NCI-H128 (cell line): ENCODE results near the gene PALLD.

ENCODE experiments used
- DNase-seq: peaks from one replicate; lab custom pipeline; 2025; ENCODE audit not compliant: unreplicated experiment; lab: John Stamatoyannopoulos, UW

PALLD gene

DNA sequence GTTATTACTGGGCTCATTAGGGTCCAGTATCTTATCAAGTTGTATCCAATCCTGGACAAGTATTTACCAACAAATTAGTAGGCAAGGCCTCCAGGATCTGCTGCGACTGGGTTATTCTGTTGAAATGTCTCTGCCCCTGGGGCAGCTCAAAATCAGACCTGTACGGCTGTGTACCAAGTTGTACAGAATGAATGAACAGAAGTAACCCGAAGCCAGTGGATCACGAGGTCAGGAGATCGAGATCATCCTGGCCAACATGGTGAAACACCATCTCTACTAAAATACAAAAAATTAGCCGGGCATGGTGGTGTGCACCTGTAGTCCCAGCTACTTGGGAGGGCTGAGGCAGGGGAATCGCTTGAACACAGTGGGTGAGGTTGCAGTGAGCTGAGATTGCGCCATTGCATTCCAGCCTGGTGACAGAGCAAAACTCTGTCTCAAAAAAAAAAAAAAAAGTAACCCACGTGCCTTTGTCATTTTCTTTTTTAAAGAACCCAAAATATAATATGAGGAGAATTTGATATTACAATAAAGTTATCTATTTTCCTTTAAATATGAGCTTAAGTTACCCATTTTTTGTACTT is 385.9 kb downstream of the PALLD start:
- no peak for DNase-seq

DNA sequence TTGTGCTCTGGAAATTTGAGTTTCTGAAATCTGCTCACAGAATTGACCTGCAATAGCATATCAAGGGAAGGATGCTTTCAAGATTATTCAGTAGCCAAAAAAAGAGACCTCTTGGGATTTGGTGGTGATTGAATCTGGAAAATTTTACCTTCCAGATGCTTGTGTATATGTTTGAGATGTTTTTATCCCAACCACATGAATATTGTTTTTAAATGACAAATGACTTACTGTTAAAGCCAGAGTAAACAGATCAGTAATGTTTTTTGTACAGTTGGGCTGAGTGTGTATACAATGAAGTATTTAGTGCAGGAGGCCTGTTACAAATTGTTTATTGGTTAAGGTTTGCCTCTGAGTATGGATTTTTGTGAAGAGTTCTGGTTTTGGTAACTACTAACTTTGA is 386.7 kb downstream of the PALLD start:
- DNase-seq: no peak

DNA sequence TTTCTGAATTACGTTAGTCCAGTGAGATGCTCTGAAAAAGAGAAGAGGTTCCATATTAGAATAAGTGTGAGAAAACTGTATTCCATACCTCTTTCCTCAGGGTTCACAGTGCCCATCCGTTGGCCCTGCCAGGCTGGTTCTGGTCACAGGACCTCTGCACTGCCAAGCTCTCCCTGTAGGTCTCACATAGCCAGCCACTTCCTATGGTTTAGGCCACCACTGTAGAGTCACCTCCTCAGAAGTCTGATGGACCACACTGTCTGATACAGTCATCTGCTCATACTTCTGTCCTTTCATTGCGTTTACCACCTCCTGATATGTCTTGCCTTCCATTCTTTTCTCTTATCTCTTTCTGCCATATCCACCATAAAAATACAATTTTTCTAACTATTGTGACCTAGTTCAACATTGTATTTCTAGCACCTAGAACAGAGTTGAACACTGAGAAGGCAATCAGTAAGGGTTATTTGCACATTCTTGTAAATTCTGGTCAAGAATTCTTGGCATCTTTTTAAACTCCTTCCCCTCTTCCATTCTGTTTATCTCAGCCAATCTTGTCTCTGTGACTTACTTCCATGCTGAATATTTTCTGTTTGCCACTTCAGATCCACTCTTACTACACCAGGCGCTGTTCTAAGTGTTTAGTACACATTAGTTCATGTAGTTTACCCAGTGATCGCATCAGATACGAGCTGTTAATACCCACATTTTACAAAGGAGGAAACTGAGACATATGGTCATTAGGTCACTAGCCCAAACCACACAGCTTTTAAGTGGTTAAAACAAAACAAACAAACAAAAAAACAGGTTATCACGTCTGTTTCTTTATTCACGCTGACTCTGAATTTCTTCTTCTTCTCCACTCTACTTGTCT is 387.6 kb downstream of the PALLD start:
- no peak for DNase-seq

DNA sequence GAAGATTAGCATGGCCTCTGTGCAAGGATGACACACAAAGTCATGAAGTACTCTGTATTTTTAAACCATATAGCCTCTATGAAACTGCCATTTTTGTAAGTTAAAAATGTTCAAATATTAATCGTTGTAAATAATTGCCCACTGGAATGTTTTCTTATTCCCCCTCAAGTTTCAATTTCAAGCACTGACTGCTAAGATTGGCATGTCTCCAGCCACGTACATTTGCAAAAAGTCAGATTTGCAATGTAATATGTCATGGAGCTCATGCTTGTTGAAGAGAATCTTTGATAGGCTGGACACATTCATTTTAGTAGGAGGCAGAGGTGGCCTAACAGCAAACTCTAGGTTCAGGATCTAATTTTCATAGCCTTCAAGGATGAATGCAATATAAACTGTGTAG is 388.5 kb downstream of the PALLD start:
- no peak for DNase-seq

DNA sequence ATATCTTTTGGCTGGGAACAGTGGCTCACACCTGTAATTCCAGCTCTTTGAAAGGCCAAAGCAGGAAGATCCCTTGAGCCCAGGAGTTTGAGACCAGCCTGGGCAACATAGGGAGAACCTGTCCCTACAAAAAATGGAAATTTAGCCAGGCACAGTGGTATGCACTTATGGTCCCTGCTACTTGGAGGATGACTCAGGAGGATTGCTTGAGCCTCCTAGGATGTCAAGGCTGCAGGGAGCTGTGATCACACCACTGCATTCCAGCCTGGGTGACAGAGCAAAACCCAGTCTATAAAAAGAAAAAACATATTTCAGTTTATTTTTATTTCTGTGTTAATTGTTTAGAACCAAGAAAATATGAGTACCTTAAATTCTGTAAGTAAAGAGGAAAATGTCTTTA is 389.5 kb downstream of the PALLD start:
- no peak for DNase-seq

DNA sequence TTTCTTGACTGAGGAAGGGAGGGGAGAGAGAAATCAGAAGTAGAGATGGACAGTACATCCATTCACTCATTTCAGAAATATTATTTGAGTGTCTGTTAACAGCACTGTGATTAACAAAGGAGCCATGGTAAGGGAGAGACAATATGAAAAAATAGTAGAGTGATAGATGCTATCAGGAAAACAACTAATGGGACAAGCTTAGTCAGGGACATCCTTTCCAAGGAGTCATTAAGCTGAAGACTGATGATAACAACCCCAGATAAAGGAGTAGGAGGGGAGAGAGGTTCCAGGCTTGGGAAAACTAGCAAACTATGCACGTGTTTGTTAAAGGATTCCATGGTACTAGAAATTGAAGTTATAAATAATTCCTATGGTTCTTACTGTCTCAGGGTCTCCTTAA is 391.0 kb downstream of the PALLD start:
- no peak for DNase-seq

DNA sequence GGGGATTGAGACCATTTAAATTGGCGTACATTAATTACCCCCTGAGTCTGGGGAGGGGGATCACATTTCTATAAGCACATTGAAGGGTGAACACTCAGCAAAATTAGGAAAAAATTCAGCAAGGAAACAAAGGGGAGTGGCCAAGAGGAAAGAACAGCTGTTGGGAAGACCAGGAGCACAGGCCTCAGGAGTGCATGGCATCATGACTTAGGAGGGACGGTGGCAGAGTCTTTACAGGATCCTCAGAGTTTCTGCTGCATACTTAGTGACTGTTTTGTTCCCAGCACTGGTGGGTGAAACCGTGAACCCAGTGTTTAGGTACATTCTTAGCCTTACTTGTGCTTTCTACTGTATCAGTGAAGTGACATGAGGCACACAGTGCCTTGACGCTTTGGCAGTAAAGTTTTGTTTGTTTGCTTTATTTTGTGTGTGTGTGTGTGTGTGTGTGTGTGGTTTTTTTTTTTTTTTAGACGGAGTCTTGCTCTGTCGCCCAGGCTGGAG is 391.9 kb downstream of the PALLD start:
- DNase-seq: no peak

DNA sequence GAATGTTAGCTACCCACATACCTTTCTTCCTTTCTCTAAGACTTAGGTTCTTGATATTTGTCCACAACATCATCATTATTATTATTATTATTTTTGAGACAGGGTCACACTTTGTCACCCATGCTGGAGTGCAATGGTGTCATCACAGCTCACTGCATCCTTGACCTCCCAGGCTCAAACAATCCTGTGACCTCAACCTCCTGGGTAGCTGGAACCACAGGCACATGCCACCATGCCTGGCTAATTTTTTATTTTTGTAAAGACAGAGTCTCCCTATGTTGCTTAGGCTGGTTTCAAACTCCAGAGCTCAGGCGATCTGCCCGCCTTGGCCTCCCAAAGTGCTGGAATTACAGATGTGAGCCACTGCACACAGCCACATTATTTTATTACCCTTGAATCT is 394.2 kb downstream of the PALLD start:
- DNase-seq: no peak

DNA sequence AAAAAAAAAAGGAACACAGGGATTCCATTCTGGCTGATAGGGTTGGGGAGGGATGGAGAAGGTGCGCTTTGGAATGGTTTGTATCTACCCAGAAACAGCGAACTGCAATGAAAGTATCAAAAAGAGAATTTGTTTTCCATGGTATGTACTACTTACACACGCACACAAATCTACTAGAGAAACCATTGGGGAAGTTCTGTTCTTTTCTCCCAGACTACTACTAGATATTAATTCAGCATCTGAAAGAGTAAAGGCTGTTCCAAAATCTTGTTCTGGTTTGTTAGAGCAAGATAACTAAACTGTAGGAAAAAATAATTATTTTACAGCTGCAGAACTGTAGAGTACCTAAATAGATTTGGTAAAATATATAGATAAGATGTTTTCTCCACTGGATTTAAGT is 394.8 kb downstream of the PALLD start:
- no peak for DNase-seq

DNA sequence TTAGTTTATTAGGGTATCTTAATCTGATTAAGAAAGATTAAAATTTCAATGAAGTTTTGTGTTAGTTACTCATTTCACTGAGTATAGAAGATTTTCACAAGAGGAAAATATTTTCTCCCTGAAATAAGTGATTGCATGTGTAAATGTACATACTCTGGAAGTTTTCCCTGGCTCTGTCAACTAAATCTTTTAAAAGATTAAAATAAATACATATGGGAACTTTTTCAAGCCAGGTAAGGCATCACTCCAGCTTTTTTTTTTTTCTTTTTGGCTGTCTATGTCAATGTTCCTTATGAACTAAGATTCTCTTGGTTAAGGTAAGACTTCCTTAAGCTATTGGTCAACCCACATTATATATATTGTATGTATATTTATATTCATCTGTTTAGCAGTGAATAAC is 395.6 kb downstream of the PALLD start:
- no peak for DNase-seq

DNA sequence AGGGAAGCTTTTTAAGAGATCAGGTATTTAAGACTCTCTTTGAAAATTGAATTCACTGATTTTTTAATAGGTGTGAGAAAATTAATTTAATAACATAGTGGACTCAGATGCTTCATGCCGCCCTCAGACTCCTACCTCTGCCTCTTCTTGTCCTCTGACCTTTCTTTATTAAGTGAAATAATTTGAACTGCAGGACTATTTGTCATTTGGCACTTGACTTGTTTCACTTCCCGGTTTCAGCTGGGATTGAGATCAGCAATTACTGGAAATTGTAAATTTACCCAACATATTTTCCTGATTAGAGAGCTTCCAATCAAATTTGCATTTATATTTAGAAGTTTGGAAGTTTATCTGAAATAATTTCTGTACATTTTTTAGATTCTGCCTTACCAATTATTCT is 396.4 kb downstream of the PALLD start:
- DNase-seq: no peak

DNA sequence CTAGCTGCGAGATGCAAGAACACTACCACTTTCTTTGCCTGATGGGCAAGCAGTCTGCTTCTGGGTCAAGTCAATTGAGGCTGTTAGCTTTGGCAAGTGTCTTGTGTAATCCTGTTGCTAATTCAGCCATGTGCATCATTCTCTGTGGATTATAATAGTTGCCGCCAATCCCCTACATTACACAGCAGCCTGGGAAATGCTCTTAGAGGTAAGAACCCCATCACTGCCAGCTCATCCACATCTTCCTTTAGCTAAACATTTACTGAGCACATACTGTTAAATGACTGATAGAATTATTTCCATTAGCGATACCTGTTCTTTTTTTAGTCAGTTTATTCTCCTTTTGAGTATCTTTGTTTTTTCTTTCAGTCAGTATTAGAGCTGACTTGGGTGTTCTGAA is 397.0 kb downstream of the PALLD start:
- no peak for DNase-seq

DNA sequence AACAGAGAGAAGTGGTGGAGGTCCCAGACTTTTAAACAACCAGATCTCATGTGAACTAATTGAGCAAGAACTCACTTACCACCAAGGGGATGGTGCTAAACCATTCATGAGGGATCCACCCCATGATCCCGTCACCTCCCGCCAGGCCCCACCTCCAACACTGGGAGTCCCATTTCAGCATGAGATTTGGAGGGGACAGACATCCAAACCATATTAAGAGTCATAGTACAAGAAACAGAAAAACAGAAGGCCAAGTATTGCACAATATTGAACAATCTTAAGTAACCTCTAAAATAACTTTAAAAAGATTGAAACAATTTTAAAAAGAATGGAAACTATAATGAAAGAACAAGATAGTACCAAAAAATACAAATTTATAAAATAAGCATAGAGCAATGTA is 403.2 kb downstream of the PALLD start:
- DNase-seq: no peak

DNA sequence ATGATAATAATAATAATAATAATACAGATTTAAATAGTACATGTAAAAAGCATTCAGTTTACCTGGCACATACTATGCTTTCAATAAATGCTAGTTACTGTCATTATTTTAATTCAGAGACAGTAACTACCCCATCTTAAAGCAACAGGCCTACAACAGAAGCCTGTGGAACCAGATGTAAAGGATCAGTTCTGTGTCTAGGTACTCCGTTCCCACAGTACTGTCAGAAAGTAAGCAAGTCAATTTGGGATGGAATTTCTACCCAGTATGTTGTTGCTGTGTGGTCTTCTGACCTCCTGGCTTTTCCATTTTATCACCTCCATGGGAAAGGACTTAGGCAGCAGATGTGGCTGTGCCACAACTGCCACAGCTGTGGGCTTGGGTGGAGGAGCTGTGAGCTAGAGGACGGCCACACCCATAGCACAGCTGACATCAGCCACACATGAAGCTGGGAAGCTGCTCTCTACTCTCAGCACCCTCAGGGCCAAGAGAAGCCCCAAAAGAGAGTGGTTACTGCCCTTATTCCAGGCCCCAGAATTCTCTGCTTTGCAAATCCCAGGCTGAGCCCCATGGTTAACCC is 410.4 kb downstream of the PALLD start:
- no peak for DNase-seq

DNA sequence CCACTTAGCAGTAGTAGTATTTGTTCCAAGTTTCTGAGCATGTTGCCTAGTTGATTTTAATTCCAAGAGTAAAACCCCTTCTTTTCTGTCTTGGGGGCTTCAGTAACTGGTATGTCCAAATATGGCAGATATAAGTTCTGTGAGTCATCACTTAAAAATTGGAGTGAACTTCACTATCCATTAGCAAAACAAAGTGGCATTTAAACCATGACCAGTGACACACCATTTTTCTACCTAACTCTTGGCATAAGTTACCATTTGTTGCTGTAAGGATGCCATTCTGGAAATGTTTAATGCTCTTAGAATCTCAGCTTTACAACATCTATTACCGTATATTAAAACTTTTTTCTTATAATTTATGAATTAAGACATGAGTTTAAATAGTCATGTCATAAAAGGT is 411.2 kb downstream of the PALLD start:
- DNase-seq: no peak

DNA sequence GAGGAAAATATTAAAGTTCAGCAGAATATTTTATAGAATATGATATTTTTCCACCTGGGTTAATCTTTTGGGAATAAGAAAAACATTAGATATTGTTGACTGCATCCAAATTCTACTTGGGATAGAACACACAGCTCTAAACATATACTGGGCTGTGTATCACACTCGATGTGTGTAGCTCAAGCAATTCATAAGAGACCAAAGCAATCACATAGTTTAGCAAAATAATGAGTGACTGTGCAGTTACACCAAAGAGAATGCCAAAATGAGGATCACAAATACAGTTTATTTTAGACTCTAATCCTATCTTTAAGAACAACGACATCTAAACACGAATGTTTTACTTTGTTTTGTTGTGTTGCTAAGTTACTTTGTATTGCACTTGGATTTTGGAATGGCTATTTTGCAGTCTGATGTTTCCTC is 412.0 kb downstream of the PALLD start:
- DNase-seq: no peak

DNA sequence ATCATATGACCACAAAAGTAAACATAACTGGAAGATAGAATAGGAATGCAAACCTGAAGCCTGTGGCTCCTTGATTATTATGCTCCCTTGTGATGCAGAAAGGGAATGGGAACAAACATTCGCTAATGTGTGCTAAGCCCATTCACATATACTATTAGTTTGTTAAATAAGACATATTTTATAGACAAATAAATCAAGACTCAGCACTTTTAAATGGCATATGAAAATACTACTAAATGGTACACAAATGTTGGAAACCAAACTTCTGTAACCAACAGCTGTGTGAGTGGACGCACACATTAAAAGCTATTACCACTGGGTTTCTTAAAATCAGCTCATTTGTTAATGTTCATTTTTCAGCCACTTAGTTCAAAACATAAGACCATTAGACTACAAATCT is 417.2 kb downstream of the PALLD start:
- no peak for DNase-seq

DNA sequence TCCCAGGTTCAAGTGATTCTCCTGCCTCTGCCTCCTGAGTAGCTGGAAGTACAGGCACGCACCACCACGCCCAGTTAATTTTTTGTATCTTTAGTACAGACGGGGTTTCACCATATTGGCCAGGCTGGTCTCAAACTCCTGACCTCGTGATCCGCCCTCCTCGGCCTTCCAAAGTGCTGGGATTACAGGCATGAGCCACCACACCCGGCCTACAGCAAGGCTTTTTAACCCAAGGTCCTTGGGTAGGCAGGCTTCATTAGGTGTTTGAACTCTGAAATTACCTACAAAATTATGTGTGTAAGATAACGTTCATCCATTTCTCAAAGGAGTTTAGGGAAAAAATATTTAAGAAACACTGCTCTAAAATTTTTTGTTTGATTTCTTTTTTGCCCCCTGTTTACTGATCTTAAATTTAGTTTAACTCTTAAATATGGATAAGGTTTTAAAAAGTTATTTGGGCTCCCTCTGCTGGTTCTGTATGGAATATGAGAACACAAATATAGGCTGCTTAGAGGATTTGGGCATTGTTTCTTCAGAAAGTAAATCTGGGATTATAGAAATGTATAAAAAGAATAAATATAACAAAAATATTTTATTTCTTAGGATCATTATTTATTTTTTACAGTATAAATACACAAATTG is 420.4 kb downstream of the PALLD start:
- peak; percentile 6 for DNase-seq

DNA sequence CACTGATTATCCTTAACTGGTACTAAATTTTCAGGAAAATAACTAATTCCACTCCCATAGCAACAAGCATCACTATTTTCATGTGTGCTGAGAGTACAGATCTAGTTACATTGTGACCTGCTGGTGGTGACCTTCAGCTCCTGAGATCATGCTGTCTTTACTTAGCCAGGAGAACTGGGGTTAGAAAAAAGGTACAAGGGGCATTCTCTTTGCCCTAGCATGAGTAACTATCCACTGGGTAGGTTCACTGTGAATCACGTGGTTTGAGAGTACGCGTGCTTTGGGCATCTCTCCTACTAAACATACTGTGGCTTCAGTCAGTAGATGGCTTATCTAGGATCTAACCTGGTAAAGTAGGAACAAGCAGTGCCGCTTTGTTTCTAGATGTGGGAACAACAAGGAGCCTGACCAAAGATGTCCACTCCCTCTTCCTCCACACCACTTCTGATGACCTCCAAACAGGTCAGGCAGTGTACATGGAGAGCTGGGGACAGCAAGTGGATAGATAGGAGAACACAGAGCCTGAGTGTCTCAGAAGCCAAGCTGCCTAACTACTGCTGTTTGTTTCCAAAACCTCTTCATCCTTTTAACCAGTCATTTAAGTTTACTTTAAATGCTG is 423.0 kb downstream of the PALLD start:
- DNase-seq: no peak

DNA sequence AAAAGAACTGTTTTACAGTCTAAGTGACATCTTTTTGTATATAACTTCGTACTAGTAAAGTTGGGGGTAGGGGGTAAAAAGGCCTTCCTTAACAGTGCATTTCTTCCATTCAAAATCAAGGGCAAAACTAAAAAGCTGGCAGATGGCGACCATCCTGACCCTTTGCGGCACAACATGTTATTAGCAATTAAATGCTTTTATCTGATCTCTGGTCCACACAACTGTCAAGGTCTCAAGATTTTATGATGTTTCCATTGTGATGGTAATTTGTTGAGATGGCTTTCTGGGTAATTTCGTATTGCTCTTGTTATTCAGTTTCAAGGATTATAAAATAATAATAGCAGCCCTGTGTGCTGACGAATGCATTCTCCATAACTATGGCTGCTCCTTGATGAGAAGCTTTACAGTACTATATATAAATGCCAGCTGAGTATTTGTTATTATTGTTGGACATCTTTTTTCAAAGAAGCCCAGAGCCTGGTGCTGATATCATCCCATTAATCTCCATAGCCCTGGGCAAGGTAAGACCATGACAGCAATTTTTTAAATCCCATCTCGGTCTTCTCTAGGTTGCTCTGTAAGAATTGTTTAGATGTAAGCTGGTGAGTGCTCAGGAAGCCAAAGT is 423.7 kb downstream of the PALLD start:
- no peak for DNase-seq
